Hematopoietic multipotent progenitor cell (in vitro differentiated cells): ENCODE data around the gene LMO3. TPM values are rescaled to one million over a fixed set of nuclear protein-coding genes. Genes with fewer than 3 reads are reported as not detected.
A peak's percentile ranks its signal among the peaks of the same experiment; 100 is the strongest.

Source experiments
- DNase-seq, 3 donors: peaks; one replicate each; pipeline ENCODE4 v3.0.0-alpha.2; 2011 to 2015; ENCODE audit warnings: low read depth in 2 of 3, low spot score in 2 of 3
- total RNA-seq: library from RNA; depleted of rRNA; stranded (reverse); fragments of >200 nt; gene quantifications from one replicate; pipeline ENCODE4 v1.2.3, GENCODE V29; 2012

LMO3 gene
- total RNA-seq = not detected

GRCh38 chr12:16606117-16606200, at the start of gene LMO3:
Gene LMO3 (minus strand): TSS chr12:16606162. CDS start chr12:16600860, 5,302 bp downstream.
- no peak for DNase-seq

DNA sequence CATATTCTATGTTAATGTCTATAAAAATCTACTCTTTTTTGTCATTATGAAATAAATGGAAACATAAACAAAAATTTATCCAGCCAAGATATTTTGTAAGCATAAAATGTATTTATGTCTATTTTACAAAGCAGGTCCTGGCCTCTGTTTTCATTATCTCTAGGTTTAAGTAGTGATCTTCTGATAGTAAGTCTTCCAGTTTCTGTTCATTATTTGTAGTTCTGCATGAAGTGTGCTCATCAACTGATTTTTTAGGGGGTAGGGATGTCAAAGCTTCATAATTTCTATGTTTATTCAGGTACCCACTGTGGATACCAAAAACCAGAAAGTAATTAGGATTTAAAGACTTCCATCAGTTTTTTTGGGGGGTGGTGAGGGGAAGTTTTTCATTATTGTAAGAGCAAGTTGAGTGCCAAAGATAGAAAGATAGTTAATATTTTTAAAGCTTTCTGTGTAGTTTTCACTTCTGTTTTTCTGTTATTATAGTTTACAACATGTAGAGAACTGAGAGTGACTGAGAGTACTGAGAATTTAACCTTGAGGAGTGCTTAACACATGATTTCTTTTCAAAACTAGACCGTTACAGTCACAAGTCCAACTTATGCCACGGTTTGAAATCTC, 30.6 kb upstream of the LMO3 start:
- no peak for DNase-seq

GRCh38 chr12:16634786-16635185, 28.8 kb upstream of the LMO3 start:
- DNase-seq = no peak

- no peak for DNase-seq
Observed at GRCh38 chr12:16626991-16627390, 21.0 kb upstream of the LMO3 start.

- DNase-seq = no peak
Observed at GRCh38 chr12:16622338-16622737, 16.4 kb upstream of the LMO3 start.

DNA sequence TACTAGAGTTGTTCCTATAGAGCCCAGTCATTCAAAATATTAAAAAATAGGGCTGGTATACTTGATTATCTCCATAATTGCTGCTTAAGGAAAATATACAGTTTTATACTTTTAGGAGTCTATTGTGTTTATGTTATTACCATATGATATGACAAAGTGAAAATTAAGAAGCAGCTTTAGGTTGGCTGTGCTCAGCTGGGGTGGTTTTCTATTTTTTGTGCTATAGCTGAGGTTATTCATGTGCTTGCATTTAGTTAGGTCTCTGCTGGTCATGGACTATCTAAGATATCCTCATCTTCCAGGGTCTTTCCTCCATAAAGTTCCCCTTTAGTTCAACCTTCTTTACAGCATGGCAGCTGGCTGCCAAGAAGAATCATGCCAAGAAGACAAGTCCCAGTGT, 13.6 kb upstream of the LMO3 start:
- DNase-seq = no peak

DNA sequence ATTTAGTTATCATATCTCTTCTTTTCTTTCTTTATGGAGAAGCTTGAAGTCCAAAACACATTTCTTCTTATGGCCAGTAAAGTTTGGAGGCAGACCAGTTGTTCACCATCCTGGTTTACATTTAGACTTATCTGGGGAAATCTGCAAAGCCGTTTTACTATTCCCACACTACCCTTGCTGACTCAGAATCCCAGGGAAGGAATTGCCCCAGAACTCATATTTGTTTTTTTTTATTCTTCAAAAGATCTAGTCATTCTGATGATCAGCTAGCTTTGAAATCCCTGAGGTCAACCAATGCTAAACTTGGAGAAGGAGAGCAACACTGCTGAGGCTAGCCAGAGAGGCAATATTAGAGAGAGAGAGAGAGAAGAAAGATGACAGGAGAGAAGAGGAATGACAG, 12.3 kb upstream of the LMO3 start:
- no peak for DNase-seq

GRCh38 chr12:16613199-16613598, 7.2 kb upstream of the LMO3 start:
- no peak for DNase-seq

DNA sequence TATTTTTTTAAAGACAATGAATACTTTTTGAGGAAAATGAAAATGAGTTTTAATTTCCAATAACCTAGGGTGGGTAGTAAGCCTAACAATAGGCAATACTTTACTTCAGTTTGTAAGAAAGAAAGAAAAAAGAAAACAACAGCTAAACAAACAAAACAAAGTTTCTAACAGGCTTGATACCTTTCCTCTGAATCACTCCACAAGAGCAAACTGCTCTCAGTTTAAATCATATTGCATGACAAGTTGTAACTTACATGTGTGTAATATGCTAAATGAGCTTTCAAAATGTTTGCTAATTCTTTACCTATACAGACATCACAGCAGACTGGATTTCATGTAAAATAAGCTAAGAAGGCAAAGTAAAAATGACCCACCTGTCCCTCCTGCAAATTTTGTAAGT, 6.7 kb upstream of the LMO3 start:
- DNase-seq = no peak

GRCh38 chr12:16611146-16611545, 5.2 kb upstream of the LMO3 start:
- no peak for DNase-seq

DNA sequence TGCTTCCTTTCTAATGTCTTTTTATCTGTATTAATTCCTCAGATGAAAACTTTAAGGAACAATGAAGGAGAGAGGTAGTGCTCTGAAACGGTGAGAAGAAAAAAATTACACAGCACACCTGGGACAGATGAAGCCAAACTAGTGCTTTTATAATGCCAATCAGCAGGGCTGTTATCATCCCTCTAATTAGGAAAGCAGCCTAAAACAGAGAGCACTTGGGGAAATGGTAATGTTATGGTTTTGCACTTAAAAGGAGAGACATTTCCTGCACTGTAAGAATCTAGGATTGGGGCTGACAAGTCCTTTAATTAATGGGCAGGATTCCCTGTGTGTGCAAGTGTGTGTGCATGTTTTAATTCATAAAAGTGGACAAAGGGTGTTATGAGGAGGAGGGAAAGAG, 4.8 kb upstream of the LMO3 start:
- DNase-seq = no peak

- no peak for DNase-seq
Observed at GRCh38 chr12:16610001-16610585, 4.1 kb upstream of the LMO3 start.

DNA sequence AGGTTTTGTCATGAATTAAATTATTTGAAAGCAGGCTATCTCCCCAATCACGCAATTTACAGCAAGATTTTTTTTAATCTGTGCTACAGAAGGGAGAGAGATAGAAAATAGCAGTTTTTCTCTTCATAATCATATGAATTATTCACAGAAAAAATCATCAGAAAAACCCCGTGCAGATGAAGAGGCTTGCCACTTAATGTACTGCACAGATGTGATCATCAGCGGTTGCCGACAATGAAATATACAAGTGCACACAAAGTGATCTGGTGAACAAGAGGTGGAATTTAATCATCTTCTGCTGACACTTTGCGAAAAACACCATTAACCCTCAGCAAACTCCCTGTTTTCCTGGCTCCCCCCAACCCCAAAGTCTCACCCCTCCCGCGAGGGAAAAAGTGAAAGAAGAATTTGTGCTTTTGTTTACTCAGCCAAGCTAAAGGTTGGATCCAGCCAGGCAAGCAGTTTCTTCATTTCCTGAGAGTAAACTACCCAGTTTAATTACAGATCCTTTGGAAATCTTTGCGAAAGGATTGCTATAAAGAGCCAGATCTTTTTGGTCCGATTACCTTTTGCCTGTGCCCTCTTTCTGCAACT, 3.1 kb upstream of the LMO3 start:
- no peak for DNase-seq

DNA sequence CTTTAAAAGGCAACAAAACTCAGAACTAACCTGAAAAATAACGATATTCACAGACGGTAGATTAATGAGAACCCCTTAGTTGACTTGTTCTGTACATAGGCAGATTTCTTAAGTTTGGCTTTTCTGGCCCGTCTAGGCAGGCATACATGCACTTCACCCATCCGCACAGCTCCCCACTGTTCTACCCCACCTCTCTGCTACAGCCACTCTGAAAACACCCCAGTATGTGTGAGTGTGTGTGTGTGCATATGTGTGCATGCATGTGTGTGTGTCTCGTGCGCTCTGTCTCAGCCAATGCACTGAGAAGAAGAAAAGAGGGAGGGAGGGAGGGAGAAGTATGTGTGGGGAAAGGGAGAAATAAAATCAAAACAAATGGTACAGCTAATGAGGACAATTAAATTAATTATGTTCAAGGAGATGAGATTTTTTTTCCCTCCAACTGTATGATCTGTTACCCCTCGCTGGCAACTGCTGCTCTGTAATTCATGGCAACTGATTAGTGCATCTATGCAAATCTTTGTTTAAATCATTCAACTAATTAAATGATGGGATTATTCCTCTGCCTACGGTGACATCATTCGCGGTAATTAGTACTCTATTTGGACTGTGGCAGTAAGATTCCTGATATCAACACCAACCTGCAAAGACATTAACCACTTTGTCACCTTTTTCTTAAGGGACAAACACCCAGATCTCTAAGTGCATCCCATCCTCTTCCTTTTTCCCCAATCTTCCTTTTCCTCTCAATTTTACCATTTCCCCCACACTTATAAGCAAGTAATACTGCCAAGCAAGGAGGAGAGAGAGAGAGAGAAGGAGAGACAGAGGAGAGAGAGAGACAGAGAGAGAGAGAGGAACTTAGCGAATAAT, 2.2 kb upstream of the LMO3 start:
- DNase-seq = no peak

DNA sequence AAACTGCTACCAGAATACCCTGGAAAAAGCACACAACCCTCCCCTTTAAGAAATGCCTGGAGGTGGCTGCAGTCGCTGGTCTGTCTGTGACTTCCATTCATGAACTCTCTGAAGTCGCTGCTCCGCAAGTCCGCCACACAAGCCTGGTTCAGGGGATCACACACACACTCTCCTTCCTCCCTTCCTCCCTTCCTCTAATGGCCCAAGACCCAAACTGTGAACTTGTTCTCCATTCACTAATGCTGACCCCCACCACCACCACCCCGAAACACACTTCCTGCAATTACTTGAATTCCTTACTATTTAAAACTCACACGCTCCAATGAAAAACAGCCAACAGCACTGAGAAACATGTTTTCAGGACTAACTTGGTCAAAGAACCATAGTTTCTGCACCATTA, 1.0 kb upstream of the LMO3 start:
- no peak for DNase-seq

DNA sequence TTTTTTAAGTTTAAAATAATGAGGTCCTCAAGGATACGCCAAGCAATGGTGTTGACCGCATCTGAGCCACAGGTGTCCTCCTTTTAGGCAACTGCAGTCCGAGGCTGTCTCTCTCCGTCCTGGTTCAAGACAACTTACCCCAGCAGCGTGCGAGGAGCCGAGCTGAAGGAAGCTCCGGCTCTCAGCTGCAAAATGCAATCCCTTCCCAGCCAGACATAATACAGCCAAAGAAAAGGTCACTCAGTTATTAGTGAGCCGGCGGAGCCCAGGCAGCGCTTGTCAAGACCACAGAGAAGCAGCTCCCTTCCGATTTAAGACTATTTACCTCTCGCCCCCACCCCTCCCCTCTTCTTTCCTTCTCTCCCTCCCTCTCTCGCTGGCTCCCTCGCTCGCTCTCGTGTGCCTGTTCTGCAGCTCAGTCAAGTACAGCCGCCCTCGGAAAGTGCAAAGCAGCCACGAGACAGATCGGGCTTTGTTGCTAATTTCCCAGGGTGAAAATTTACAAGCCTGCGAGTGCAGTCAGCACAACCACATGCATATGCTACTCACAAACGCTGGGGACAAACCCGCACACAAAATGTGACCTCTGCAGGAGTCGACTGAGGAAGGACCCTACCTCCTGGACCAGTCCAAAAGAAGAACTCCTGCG, 363 bp upstream of the LMO3 start:
- DNase-seq = peak in 1 of 3 donors; percentile 24

DNA sequence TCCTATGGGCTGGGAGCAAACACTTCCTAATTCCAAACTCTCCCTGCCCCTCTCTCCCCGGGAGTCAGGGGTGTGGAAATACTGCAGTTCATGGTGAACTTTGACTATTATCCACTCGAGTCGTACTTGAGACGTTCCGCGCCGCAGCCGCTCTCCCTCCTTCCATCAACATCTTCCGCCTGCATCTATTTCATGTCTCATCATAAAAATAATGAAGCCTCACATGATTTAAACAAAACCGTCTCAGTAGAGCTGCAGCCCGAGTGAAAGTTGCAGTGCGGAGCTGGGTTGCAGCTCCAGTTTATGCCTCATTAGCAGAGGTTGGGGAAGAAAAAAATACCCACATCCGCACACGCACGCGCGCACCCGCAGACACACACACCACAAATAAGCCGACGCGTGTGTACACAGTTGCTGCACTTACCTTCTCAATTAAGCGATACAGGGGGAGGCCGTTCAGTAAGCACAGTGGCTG, 283 bp downstream of the LMO3 start:
- peak in 1 of 3 donors; percentile 18 for DNase-seq

GRCh38 chr12:16604596-16605252, 1.2 kb downstream of the LMO3 start:
- DNase-seq = no peak

GRCh38 chr12:16603916-16604575, 1.9 kb downstream of the LMO3 start:
- DNase-seq = no peak

GRCh38 chr12:16603260-16603915, 2.6 kb downstream of the LMO3 start:
- no peak for DNase-seq
